ENCODE measurements around the gene MBTD1.
"Not testable (repeated sequence)": the region's sequence is repeated elsewhere in the genome, so short reads cannot be mapped to it uniquely, and the experiment has no call there.

MBTD1 gene

GRCh38 chr17:51189628-51190027 is 70.2 kb downstream of the MBTD1 start:
- no peak overlapping the region for H3K4me3 ChIP-seq (ENCODE audit: low read depth, low read length)
- TF ChIP-seq CTCF (IDR thresholded peaks at IDR 0.05; ENCODE audit: borderline replicate concordance, insufficient read depth, low read depth, low read length) = no peak

- TF ChIP-seq CTCF (IDR thresholded peaks at IDR 0.05; ENCODE audit: borderline replicate concordance, insufficient read depth, low read depth, low read length) = no peak
- no peak overlapping the region for H3K4me3 ChIP-seq (ENCODE audit: low read depth, low read length)
Observed at GRCh38 chr17:51189162-51189561, 70.7 kb downstream of the MBTD1 start.

GRCh38 chr17:51188271-51188833 is 71.5 kb downstream of the MBTD1 start:
- no peak overlapping the region for H3K4me3 ChIP-seq (ENCODE audit: low read depth, low read length)
- no peak for TF ChIP-seq CTCF (IDR thresholded peaks at IDR 0.05; ENCODE audit: borderline replicate concordance, insufficient read depth, low read depth, low read length)

- TF ChIP-seq CTCF (IDR thresholded peaks at IDR 0.05; ENCODE audit: borderline replicate concordance, insufficient read depth, low read depth, low read length) = no peak
- H3K4me3 ChIP-seq (ENCODE audit: low read depth, low read length) = no peak overlapping the region
Observed at GRCh38 chr17:51185763-51186332, 74.0 kb downstream of the MBTD1 start.

GRCh38 chr17:51184124-51184523 is 75.7 kb downstream of the MBTD1 start:
- TF ChIP-seq CTCF (IDR thresholded peaks at IDR 0.05; ENCODE audit: borderline replicate concordance, insufficient read depth, low read depth, low read length) = no peak
- no peak overlapping the region for H3K4me3 ChIP-seq (ENCODE audit: low read depth, low read length)

- no peak for TF ChIP-seq CTCF (IDR thresholded peaks at IDR 0.05; ENCODE audit: borderline replicate concordance, insufficient read depth, low read depth, low read length)
- H3K4me3 ChIP-seq (ENCODE audit: low read depth, low read length) = no peak overlapping the region
Observed at GRCh38 chr17:51180486-51180885, 79.4 kb downstream of the MBTD1 start.

- not testable (repeated sequence) for H3K4me3 ChIP-seq (ENCODE audit: low read depth, low read length)
Observed at GRCh38 chr17:51172030-51172429, 87.8 kb downstream of the MBTD1 start.

Measured in GM12875 (cell line).